Caco-2 (cell line): Measurements from ENCODE around the gene PNPLA5. TPM values are rescaled to one million over a fixed set of nuclear protein-coding genes. Genes with fewer than 3 reads are reported as not detected.

Source experiments
- BruUV-seq: library from RNA; stranded (reverse); fragments of 400-500 nt; replicated peaks from 2 replicates; lab custom pipeline; 2021; lab: Mats Ljungman, UMichigan
- CTCF ChIA-PET: fragments of 300-600 bp; sonication (Branson Sonifier 250); formaldehyde crosslinking; loops from one replicate; lab custom pipeline; 2022; ENCODE audit warnings: antibody characterized with exemption; lab: Charles Lee
- POLR2A ChIA-PET: fragments of 300-600 bp; sonication (Branson Sonifier 250); formaldehyde crosslinking; loops from one replicate; lab custom pipeline; 2022; ENCODE audit warnings: antibody characterized with exemption; lab: Charles Lee
- DNase-seq, 2 experiments: peaks; one replicate each; pipeline versions ENCODE4 v3.0.0 to v3.0.0-alpha.2; 2020 to 2022
- H3K27me3 ChIP-seq: replicated peaks from 2 replicates; pipeline ENCODE4 v1.6.0; 2011; ENCODE audit warnings: low read length; ENCODE audit not compliant: control insufficient read depth, insufficient read depth
- H3K36me3 ChIP-seq: 2 replicates; pipeline ENCODE4 v1.5.1; 2011; ENCODE audit warnings: low read length; ENCODE audit not compliant: control insufficient read depth, insufficient read depth
- H3K4me1 ChIP-seq: fragments of 250-450 bp; sonication (Bioruptor Pico); 2 replicates; pipeline ENCODE4 v1.5.1; 2020; ENCODE audit warnings: mild to moderate bottlenecking
- H3K4me3 ChIP-seq: 2 replicates; pipeline ENCODE4 v1.5.1; 2011; ENCODE audit warnings: low read depth, mild to moderate bottlenecking, control low read depth, low read length
- H3K9me3 ChIP-seq: fragments of 250-450 bp; sonication (Bioruptor Pico); 2 replicates; pipeline ENCODE4 v1.5.1; 2020; ENCODE audit warnings: mild to moderate bottlenecking, moderate library complexity
- H3K27ac Mint-ChIP-seq: one replicate; pipeline ENCODE4 v1.8.0; 2022; ENCODE audit warnings: mixed read lengths; ENCODE audit not compliant: unreplicated experiment
- H3K27me3 Mint-ChIP-seq: one replicate; pipeline ENCODE4 v1.8.0; 2022; ENCODE audit warnings: mixed read lengths; ENCODE audit not compliant: insufficient read depth, unreplicated experiment
- H3K36me3 Mint-ChIP-seq: one replicate; pipeline ENCODE4 v1.8.0; 2022; ENCODE audit warnings: mild to moderate bottlenecking, mixed read lengths; ENCODE audit not compliant: insufficient read depth, unreplicated experiment
- H3K4me1 Mint-ChIP-seq: one replicate; pipeline ENCODE4 v1.8.0; 2022; ENCODE audit warnings: low read depth, mixed read lengths; ENCODE audit not compliant: unreplicated experiment
- H3K4me3 Mint-ChIP-seq: one replicate; pipeline ENCODE4 v1.8.0; 2022; ENCODE audit warnings: mild to moderate bottlenecking, moderate library complexity, mixed read lengths; ENCODE audit not compliant: unreplicated experiment
- H3K9me3 Mint-ChIP-seq: one replicate; pipeline ENCODE4 v1.8.0; 2022; ENCODE audit warnings: mixed read lengths; ENCODE audit not compliant: unreplicated experiment
- CTCF ChIP-seq, 2 experiments: fragments of 200-600 bp in 1 of 2; IDR thresholded peaks; 1 replicate in 1 of 2; 2 replicates in 1 of 2; pipeline versions ENCODE4 v1.5.1 to v1.8.0; 2011 to 2022; ENCODE audit warnings: antibody characterized with exemption in 1 of 2, control low read depth in 1 of 2, inconsistent platforms in 1 of 2, low read depth in 1 of 2, low read length in 1 of 2, mild to moderate bottlenecking in 1 of 2, moderate library complexity in 1 of 2; ENCODE audit not compliant: insufficient read depth in 1 of 2, severe bottlenecking in 1 of 2, unreplicated experiment in 1 of 2
- intact Hi-C: fragments of 100-400 bp; cut with micrococcal nuclease; formaldehyde crosslinking; loops from one replicate; pipeline ENCODE4 v1.10.0; 2022; ENCODE audit not compliant: unreplicated experiment
- total RNA-seq: library from RNA; stranded (reverse); gene quantifications from 2 replicates; pipeline ENCODE4 v1.2.3, GENCODE V29; 2022

PNPLA5 gene
- total RNA-seq, 1 experiment from 2014 or later, result not detected

DNA sequence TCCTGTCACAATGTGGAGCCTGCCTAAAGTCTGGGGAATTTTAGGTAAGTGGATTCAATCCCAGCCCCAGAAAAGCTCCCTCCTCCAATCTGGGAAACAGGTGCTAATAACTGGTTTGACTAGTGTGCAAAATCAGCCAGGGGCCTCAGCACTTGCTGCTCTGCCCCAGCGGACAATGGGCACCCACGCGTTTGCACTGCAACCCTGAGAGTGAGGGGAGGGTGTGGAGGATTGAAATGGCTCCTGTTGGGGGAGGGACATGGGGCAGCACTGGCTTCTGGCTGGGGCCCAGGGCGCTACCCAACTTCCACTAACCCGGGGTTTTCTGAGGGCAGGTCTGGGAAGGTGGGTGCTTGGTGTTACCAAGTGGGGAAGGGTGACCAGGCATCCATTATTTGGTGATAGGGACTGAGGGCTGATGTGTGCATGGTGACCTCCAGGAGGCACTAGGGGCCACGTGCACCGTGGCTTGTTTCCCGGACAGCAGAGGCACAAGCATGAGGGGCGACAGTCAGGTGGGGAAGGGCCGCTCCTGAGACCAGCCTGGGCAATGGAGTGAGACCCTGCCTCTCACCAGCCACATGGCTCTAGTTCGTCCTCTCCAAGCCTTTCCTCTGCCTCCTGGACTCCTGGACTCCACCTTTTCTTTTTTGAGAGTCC, 4.3 kb upstream of the PNPLA5 start:
- Histone ChIP-seq H3K36me3 (no peaks in the 10 kb centered on the region), H3K4me3 (no peak overlapping the region), H3K9me3 (no peaks in the 10 kb centered on the region), H3K4me1 (no peaks in the 10 kb centered on the region), H3K27me3 (peaks cover 2% of the 10 kb centered on the region; the same call in 1 of the 2 replicates)
- no peak overlapping the region for H3K4me3 Mint-ChIP-seq
- no TSS peak for BruUV-seq
- H3K9me3 Mint-ChIP-seq, result no peaks in the 10 kb centered on the region
- ChIA-PET POLR2A (interaction anchor here (0.6 kb wide), 1 partner anchor 65 kb away, joined by 3 read pairs; no protein-coding TSS in a partner anchor), CTCF (no interaction called here)
- intact Hi-C loops, result no loop called here
- H3K27me3 Mint-ChIP-seq, result peaks cover 17% of the 10 kb centered on the region
- no peak overlapping the region for H3K27ac Mint-ChIP-seq
- H3K36me3 Mint-ChIP-seq, result no peaks in the 10 kb centered on the region
- DNase-seq, result no peak
- no peaks in the 10 kb centered on the region for H3K4me1 Mint-ChIP-seq
- TF ChIP-seq CTCF (IDR thresholded peaks at IDR 0.05; ENCODE audit: insufficient read depth in 1 of 2, low read depth in 1 of 2, low read length in 1 of 2, severe bottlenecking in 1 of 2, unreplicated experiment in 1 of 2), result no peak

DNA sequence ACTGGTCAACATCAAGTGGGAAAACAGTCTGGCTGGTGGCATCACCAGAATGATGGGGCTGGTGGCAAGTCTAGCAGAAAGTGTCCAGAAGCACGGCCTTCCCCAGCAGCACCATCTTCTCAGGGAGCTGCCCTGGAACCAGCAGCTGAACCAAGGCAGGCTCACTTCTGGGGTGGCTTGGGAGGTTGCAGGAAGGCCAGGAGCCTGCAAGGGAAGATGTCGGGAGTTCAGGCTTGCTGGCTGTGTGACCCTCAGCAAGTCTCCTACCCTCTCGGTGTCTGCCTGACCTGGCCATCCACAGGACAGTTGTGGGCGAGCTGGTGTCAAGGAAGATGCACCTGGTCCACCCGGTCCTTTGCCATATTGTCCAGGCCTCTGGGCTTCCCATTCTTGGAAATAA, 2.3 kb upstream of the PNPLA5 start:
- Mint-ChIP-seq H3K36me3 (no peaks in the 10 kb centered on the region), H3K4me1 (no peaks in the 10 kb centered on the region), H3K4me3 (no peak overlapping the region), H3K9me3 (no peaks in the 10 kb centered on the region), H3K27ac (no peak overlapping the region), H3K27me3 (peaks cover 18% of the 10 kb centered on the region)
- no TSS peak for BruUV-seq
- CTCF ChIA-PET, result no interaction called here
- H3K4me1 ChIP-seq, result no peaks in the 10 kb centered on the region
- TF ChIP-seq CTCF (IDR thresholded peaks at IDR 0.05; ENCODE audit: insufficient read depth in 1 of 2, low read depth in 1 of 2, low read length in 1 of 2, severe bottlenecking in 1 of 2, unreplicated experiment in 1 of 2), result no peak
- intact Hi-C loops, result no loop called here
- POLR2A ChIA-PET, result no interaction called here
- no peak overlapping the region for H3K4me3 ChIP-seq
- peaks cover 2% of the 10 kb centered on the region; the same call in 1 of the 2 replicates for H3K27me3 ChIP-seq
- DNase-seq, result no peak
- no peaks in the 10 kb centered on the region for H3K36me3 ChIP-seq
- H3K9me3 ChIP-seq, result no peaks in the 10 kb centered on the region

- no peak overlapping the region for H3K27ac Mint-ChIP-seq
- H3K4me3 Mint-ChIP-seq, result no peak overlapping the region
- H3K4me3 ChIP-seq, result no peak overlapping the region
- no peaks in the 10 kb centered on the region for H3K9me3 ChIP-seq
- peaks cover 2% of the 10 kb centered on the region; the same call in 1 of the 2 replicates for H3K27me3 ChIP-seq
- intact Hi-C loops, result no loop called here
- H3K27me3 Mint-ChIP-seq, result peaks cover 19% of the 10 kb centered on the region
- H3K4me1 ChIP-seq, result no peaks in the 10 kb centered on the region
- no peaks in the 10 kb centered on the region for H3K36me3 ChIP-seq
- DNase-seq, result no peak
- no peaks in the 10 kb centered on the region for H3K9me3 Mint-ChIP-seq
- no peaks in the 10 kb centered on the region for H3K4me1 Mint-ChIP-seq
- no TSS peak for BruUV-seq
- ChIA-PET CTCF (no interaction called here), POLR2A (no interaction called here)
- H3K36me3 Mint-ChIP-seq, result no peaks in the 10 kb centered on the region
- no peak for TF ChIP-seq CTCF (IDR thresholded peaks at IDR 0.05; ENCODE audit: insufficient read depth in 1 of 2, low read depth in 1 of 2, low read length in 1 of 2, severe bottlenecking in 1 of 2, unreplicated experiment in 1 of 2)
Measured at GRCh38 chr22:43893266-43893665, 1.5 kb upstream of the PNPLA5 start.
